ENCODE results near the gene ITPKA. TPM values are rescaled to one million over a fixed set of nuclear protein-coding genes. Genes with fewer than 3 reads are reported as not detected.

The ITPKA gene
- total RNA-seq, 1 donor: 0.10 TPM

GRCh38 chr15:41550066-41550775 lies 56.5 kb downstream of the ITPKA start:
- no peak overlapping the region for H3K4me3 ChIP-seq (ENCODE audit: low read length)
- H3K9me3 ChIP-seq (ENCODE audit: low read depth, low read length): no peaks in the 10 kb centered on the region
- H3K4me1 ChIP-seq (ENCODE audit: insufficient read depth, low read length): no peaks in the 10 kb centered on the region
- H3K27me3 ChIP-seq (ENCODE audit: insufficient read depth, low read length): no peaks in the 10 kb centered on the region

Other genes with a start within 250 kb of the ITPKA start
- 0.21 TPM for gene OIP5, start 161.3 kb upstream of the ITPKA start, total RNA-seq
- gene NUSAP1, start 161.0 kb upstream of the ITPKA start, total RNA-seq: 10.0 TPM
- gene NDUFAF1, start 91.4 kb upstream of the ITPKA start, total RNA-seq: 4.8 TPM
- 40.5 TPM for gene RTF1, start 76.8 kb upstream of the ITPKA start, total RNA-seq
- 1.6 TPM for gene LTK, start 20.0 kb downstream of the ITPKA start, total RNA-seq
- gene RPAP1, start 50.4 kb downstream of the ITPKA start, total RNA-seq: 9.9 TPM
- gene TYRO3, start 65.3 kb downstream of the ITPKA start, total RNA-seq: 0.21 TPM
- gene MGA, start 166.5 kb downstream of the ITPKA start, total RNA-seq: 61.8 TPM